ENCODE measurements around the gene APC2. TPM values are rescaled to one million over a fixed set of nuclear protein-coding genes. Genes with fewer than 3 reads are reported as not detected.

Gene APC2
- total RNA-seq, 1 experiment from 2014 or later, result 1.6 TPM

- Histone ChIP-seq H3K27ac (no peak overlapping the region), H3K4me1 (replicated peaks; ENCODE audit: insufficient read depth) (peaks cover under 1% of the 10 kb centered on the region; the same call in 1 of the 2 replicates), H3K4me2 (no peak overlapping the region), H3K27me3 (ENCODE audit: insufficient read depth, low read depth) (no peaks in the 10 kb centered on the region), H3K4me3 (no peak overlapping the region), H4K20me1 (ENCODE audit: insufficient read depth) (no peaks in the 10 kb centered on the region), H2AFZ (no peak overlapping the region), H3K9me2 (ENCODE audit: insufficient read depth) (no peaks in the 10 kb centered on the region), H3F3A (ENCODE audit: insufficient read depth, low read depth) (peaks cover 7% of the 10 kb centered on the region; the same call in 1 of the 2 replicates), H3K79me2 (ENCODE audit: low read depth) (peaks cover 6% of the 10 kb centered on the region), H3K36me3 (ENCODE audit: low read depth) (no peaks in the 10 kb centered on the region), H3K9me3 (ENCODE audit: insufficient read depth, low read depth) (no peaks in the 10 kb centered on the region)
- CTCF ChIA-PET, result no interaction called here
- POLR2A ChIA-PET (ENCODE audit: unreplicated experiment), result no interaction called here
- no peak for DNase-seq
- BruUV-seq (replicated peaks), result no TSS peak
- intact Hi-C loops (cut with micrococcal nuclease; ENCODE audit: unreplicated experiment), result no loop called here
- TF ChIP-seq EZH2 (IDR thresholded peaks at IDR 0.05; ENCODE audit: low read depth) (no peak), CTCF (conservative IDR thresholded peaks at IDR 0.05) (no peak)
Measured at GRCh38 chr19:1486720-1487575, 37.0 kb downstream of the APC2 start.

GRCh38 chr19:1487576-1488281, 37.8 kb downstream of the APC2 start:
- Histone ChIP-seq H3K36me3 (ENCODE audit: low read depth) (no peaks in the 10 kb centered on the region), H3K4me1 (replicated peaks; ENCODE audit: insufficient read depth) (peaks cover 7% of the 10 kb centered on the region), H2AFZ (no peak overlapping the region), H3K4me3 (no peak overlapping the region), H3K27ac (no peak overlapping the region), H3K79me2 (ENCODE audit: low read depth) (peaks cover 11% of the 10 kb centered on the region), H3F3A (ENCODE audit: insufficient read depth, low read depth) (peaks cover 7% of the 10 kb centered on the region; the same call in 1 of the 2 replicates), H3K4me2 (no peak overlapping the region), H4K20me1 (ENCODE audit: insufficient read depth) (no peaks in the 10 kb centered on the region), H3K9me2 (ENCODE audit: insufficient read depth) (no peaks in the 10 kb centered on the region), H3K9me3 (ENCODE audit: insufficient read depth, low read depth) (no peaks in the 10 kb centered on the region), H3K27me3 (ENCODE audit: insufficient read depth, low read depth) (no peaks in the 10 kb centered on the region)
- no TSS peak for BruUV-seq (replicated peaks)
- intact Hi-C loops (cut with micrococcal nuclease; ENCODE audit: unreplicated experiment), result no loop called here
- DNase-seq, result no peak
- ChIA-PET CTCF (no interaction called here), POLR2A (ENCODE audit: unreplicated experiment) (no interaction called here)
- no peak for TF ChIP-seq EZH2 (IDR thresholded peaks at IDR 0.05; ENCODE audit: low read depth)
- no peak for TF ChIP-seq CTCF (conservative IDR thresholded peaks at IDR 0.05)

- Histone ChIP-seq H3K4me2 (no peak overlapping the region), H3K27ac (no peak overlapping the region), H3K9me2 (ENCODE audit: insufficient read depth) (no peaks in the 10 kb centered on the region), H2AFZ (no peak overlapping the region), H3K27me3 (ENCODE audit: insufficient read depth, low read depth) (no peaks in the 10 kb centered on the region), H3K9me3 (ENCODE audit: insufficient read depth, low read depth) (no peaks in the 10 kb centered on the region), H3K4me1 (replicated peaks; ENCODE audit: insufficient read depth) (peaks cover 12% of the 10 kb centered on the region), H3K79me2 (ENCODE audit: low read depth) (peaks cover 11% of the 10 kb centered on the region), H3F3A (ENCODE audit: insufficient read depth, low read depth) (peaks cover 7% of the 10 kb centered on the region; the same call in 1 of the 2 replicates), H3K4me3 (no peak overlapping the region), H4K20me1 (ENCODE audit: insufficient read depth) (no peaks in the 10 kb centered on the region), H3K36me3 (ENCODE audit: low read depth) (no peaks in the 10 kb centered on the region)
- ChIA-PET CTCF (interaction anchor here (0.7 kb wide), 1 partner anchor 244 kb away, joined by 5 read pairs; no protein-coding TSS in a partner anchor), POLR2A (ENCODE audit: unreplicated experiment) (no interaction called here)
- intact Hi-C loops (cut with micrococcal nuclease; ENCODE audit: unreplicated experiment), result no loop called here
- no peak for TF ChIP-seq CTCF (conservative IDR thresholded peaks at IDR 0.05)
- DNase-seq, result no peak
- no TSS peak for BruUV-seq (replicated peaks)
Measured at GRCh38 chr19:1488282-1488601, 38.3 kb downstream of the APC2 start.

All from PC-9 (cell line).